Activated CD4-positive, alpha-beta T cell treated with anti-CD3 and anti-CD28 coated beads for 1 hour (primary cell): Measurements from ENCODE around the gene BOLL.
A peak's percentile ranks its signal among the peaks of the same experiment; 100 is the strongest.
"Not testable (repeated sequence)": the region's sequence is repeated elsewhere in the genome, so short reads cannot be mapped to it uniquely, and the experiment has no call there.

ENCODE experiments used
- DNase-seq: peaks from one replicate; pipeline ENCODE4 v3.0.0-alpha.2; 2020

Gene BOLL

DNA sequence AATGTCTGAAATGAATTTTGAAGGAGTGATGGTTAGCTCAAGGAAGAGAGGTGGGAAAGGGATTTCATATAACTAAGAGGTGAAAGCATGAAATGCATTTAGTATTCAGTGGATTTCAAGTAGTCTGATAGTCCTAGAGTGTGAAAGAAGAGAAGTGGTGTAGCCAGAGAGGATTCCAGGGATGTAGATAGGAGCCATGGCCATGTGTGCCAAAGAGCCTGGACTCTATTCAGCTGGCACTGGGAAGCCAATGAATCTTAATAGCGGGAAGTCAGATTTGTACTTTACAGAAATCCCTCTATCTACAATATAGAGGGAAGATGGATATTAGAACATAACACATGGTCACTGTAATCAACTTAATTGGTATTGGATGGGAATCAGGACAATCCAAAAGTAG lies 8.3 kb upstream of the BOLL start:
- DNase-seq = no peak

DNA sequence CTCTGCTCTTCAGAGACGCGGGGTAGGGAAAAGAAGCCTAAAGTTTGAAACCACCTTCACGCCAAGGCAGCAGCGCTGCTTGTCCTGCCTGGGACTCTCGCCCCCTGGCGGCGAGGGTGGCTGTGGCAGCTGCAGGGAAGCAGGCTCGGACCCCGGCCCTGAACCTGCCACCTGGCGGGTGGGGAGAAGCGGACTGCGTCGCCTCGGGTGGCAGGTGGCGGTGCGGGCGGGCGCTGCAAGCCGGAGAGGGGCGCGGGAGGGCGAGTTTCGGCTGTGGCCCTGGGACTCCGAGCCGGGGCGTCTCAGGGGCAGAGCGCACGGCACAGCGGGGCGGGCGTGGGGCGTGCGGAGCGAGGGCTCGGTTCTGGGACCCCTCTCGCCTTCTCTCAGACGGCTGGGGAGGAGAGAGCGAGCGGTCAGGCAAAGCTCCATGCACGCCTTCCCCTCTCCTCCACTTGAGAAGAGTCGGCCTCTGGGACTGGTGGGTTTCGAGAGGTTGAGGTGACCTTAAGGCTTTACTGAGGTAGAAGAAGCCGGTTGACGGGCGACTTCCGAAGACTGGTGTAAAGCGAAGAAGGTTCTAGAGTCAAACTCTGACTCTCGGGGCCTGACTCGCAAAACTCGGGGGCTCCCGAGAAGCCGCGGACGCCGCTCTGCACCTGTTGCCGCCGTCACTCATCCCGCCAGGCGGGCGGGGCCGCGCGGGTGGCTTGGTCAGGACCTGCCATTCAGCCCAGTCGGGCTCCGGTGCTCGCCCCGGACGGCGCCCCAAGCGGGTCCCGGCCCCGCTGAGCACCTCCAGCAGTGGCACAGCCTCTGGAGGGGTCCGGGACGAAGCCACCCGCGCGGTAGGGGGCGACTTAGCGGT lies 1.1 kb upstream of the BOLL start:
- peak; percentile 31 for DNase-seq

DNA sequence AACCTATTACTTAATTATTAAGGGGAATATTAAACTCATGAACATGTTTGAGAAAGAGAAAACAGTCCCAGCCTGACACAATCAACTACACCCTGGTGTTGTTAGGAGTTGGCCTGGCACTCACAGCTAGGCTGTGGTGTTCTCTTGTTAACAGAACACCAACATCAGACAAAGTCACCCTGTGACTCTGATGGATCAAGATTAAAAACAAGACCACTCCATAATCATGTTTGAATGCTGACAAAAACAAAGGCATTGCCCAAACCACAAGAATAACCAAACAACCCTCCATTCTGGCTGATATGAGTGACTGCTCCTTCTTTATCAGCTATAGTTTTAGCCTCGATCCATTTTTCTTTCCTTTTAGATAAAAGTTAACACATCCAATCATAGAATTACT lies 3.0 kb downstream of the BOLL start:
- DNase-seq = no peak

DNA sequence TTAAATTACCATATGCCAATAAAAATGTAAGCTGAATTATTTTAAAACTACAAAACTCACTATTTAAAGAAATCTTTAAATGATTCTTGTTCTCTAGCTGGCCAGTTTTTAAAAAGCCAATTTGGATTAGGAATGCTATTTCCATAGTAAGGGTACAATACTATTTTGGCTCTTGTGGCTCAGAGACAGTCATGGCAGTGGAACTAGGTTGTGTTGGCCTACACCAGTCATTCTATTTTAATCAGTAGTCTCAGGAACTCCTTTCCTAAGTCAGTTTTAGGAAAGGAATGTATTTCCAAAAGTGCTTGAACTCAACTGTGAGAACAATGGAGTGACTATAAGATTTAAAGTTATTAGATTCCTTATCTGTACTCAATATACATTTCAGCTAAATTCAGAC lies 5.9 kb downstream of the BOLL start:
- DNase-seq = no peak

DNA sequence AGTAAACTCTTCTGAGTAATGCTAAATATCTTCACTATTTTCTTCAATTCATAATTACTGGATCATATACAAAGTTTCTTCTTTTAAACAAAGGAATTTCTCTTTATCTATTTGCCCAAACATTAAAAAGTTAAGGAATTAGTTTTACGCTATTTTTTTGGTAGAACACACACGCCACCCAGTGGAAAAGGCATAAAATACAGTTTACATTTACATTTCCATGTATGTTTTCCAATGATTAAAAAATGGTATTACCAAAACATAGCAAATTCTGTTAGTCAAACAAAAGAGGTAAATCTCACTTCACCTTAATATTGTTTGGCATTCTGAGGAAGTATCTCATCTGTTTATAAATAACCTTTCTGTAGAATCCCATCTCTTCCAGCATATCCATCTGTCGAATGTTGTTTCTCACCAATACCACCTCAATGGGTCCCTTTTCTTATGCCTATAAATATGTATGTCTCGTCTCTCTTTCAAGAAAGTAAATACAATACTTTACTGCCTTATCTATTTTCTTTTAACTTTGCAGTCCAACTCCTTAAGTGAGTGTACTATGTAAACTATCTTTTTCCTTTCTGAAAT lies 7.2 kb downstream of the BOLL start:
- DNase-seq = no peak

DNA sequence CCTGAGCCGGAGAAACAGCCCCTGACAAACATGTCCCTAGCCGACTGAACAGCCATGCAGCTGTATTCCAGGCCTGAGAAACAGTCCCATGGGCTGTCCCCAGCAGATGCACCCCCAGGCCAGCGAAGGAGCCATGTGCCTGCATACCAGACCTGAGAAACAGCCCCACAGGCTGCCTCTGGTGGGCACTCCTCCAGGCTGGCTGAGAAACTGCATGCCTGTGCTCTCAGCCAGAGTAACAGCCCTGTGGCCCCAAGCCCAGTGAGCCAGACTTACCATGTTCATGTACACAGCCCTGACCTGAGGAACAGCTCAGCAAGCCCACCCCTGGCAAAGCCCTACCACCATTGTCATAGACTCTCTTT lies 24.8 kb downstream of the BOLL start:
- DNase-seq = no peak

DNA sequence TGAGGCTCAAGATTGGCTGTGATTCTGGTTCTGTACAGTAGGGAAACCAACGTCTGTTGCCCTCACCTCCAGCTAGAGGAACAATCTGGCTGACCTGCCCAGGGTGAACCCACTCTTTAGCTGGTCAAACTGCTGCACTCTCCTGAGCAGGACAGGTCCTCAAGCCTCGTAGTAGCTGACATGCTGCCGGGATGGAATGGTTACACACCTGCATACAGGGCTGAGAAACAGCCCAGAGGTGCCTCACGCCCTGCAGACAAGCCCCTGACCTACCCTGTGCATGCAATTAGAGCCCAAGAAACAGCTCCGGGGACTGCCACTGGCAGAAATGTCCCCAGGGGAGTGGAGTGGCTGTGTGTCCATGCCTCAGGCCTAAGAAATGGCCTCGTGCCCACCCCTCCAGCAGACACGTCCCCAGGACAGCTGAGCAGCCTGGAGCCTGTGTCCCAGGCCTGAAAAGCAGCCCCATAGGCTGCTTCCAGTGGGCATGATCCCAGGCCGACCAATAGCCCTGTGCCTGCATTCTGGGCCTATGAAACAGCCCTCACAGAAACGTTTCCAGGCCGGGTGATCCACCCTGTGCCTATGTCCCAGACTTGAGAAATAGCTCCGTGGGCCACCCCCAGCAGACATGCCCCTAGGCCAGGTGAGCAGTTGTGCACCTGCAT lies 25.4 kb downstream of the BOLL start:
- DNase-seq = no peak

DNA sequence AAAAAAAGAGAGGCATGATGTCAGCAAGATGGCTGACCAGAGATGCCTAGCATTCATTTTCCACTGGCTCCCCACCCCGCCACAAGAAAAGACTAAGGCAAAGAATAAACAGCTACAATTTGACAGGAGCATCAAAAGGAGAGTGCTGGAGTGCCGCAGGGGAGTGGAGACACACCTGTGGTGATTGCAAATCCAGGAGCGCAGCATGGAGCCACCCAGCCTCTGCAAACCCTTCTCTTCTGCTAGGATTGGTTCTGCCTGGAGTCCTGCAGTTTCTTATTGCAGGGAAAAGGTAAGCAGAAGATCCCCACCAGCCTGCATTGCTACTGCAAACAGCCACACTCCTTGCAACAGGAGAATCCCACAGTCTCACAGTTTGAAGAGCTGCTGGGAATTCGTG lies 26.1 kb downstream of the BOLL start:
- no peak for DNase-seq

DNA sequence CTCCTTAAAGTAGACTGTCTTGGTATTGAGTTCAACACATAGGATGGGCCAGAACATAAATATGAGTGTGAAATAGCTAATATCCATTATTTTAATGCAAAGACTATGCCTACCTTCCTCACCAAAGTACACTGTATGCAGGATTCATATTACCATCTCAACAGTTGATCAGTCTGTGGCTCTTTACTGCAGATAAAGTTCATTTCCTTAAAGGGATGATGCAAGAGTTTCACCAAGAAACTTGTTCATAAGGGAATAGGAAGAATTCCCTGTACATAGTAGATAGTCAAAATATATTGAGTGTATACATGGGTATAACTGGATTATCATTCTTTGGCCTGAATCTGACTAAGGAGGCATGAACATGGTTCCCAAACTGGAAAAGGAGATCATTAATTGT lies 44.9 kb downstream of the BOLL start:
- DNase-seq = no peak

DNA sequence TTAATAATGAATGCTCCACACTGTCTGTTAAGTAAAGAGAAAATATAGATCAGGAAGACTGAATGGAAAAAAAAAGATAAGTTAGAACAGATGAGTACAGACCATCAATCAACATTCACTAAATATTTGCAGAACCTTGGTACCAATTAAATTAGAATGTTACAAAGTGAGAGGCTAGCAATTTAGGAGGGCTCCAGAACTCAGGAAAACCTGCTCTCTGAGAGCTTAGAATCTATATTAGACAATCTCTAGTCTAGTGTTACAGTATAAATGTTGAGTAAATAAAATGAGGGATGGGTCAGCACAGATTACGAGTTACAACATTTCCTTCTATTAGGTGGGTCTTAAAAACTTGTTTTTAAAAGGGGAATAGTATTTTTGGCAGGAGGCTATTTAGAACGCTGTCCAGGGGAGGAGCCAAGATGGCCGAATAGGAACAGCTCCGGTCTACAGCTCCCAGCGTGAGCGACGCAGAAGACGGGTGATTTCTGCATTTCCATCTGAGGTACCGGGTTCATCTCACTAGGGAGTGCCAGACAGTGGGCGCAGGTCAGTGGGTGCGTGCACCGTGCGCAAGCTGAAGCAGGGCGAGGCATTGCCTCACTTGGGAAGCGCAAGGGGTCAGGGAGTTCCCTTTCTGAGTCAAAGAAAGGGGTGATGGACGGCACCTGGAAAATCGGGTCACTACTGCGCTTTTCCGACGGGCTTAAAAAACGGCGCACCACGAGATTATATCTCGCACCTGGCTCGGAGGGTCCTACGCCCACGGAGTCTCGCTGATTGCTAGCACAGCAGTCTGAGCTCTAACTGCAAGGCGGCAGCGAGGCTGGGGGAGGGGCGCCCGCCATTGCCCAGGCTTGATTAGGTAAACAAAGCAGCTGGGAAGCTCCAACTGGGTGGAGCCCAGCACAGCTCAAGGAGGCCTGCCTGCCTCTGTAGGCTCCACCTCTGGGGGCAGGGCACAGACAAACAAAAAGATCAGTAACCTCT lies 56.3 kb downstream of the BOLL start:
- DNase-seq = not testable (repeated sequence)

DNA sequence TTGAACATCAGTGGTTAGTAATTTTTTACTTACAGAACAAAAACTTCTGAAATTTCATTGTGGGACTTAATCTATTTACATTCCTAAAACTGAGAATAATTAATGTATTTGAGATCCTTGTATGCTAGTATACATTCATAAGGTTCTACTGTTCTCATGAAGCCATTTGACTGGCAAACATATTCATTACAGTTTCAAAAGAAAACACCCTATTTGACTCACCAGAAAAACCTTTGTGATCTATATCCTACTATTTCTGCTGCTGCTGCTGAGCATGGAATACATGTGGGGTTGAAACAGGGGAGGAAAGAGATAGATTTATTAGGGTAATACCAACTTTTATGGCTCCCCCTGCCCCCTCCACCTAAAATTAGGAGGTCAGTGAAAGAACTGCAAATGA lies 58.1 kb downstream of the BOLL start:
- no peak for DNase-seq

DNA sequence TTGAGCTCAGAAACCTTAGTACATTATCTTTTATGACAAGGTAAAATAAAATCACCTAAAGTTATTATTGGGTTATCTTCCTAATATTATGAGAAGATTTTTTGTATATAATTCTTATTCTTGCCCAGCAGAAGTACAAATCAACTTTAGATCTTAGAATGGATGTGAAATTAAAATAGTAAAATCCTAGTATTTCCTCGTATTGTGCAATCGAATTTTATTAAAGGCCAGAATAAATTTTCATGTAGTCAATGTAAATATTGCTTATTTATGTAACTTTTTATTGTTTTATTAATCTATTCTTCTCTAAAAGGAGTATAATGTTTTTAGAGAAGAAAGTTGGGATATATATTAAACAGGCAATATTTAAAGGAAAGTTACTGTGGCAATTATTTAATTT lies 67.3 kb downstream of the BOLL start:
- DNase-seq = no peak

DNA sequence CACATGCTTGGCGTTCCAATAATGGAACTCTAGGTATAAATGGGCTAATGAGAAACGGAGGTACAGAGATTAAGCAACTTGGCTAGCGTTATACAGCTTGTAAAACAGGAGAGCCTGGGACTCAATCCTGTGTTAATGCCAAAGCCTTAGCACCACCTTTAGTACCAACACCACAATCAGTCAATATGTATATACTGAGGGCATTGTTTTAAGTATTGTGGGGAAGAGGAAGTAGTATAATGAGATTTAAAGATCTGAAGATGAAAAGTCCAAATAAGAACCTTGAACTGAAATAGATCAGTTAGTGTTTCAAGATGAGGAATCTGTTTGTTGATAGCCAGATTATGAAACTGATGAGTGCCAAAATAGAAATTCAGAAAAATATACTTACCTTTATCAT lies 71.8 kb downstream of the BOLL start:
- no peak for DNase-seq

DNA sequence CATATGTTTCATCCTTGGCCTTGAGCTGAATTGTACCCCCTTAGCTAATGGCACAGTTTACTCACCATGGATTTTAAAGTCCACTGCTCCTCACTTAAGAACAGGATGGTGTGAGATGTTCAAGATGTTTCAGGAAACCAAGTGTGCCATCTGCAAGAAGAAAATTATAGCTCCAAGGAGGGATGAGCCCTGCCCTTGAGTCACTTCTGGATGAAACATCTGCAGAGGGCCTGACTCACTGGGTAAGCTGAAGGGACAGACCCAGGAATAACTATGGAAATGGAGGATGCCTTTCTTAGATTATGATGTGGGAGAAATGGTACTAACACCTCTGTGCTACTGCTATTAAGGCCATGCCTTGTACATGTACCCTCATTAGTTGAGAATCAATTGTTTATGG lies 73.5 kb downstream of the BOLL start:
- no peak for DNase-seq

DNA sequence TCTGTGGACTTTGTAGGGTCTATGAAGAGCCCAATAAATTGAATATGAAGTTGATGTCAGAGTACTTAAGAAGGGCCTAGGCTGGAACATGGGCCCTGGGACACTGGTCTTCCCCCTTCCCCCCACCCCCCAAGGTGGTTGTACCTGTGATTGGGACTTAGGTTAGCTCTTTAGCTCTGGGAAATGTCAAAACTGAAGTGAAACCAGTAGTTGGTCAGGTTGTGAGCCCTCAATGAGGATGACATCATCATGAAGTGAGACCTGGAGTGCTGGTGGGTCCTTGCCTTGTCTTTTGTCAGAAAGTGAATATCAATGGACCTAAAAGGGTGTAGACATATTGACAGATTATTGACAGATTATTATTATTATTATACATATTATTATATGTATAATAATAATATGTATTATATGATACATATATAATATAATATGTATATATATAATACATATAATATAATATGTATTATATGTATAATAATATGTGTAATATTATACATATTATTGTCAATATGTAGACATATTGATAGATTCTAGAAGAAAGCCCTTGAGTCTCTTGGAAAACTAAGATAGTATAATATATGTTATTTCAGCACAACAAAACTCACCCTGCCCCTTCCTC lies 74.6 kb downstream of the BOLL start:
- no peak for DNase-seq

DNA sequence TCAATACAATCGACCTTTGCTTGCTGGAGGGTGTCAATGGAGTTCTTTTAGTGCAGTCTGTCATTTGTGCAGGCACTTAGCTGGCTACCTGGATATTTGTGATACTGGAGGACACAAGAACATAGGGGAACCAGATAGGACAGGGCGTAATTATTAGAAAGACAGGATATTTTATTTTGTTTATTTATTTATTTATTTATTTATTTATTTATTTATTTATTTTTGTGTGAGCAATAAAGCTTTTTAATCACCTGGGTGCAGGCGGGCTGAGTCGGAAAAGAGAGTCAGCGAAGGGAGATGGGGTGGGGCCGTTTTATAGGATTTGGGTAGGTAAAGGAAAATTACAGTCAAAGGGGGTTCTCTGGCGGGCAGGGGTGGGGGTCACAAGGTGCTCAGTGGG lies 76.0 kb downstream of the BOLL start:
- DNase-seq = not testable (repeated sequence)

DNA sequence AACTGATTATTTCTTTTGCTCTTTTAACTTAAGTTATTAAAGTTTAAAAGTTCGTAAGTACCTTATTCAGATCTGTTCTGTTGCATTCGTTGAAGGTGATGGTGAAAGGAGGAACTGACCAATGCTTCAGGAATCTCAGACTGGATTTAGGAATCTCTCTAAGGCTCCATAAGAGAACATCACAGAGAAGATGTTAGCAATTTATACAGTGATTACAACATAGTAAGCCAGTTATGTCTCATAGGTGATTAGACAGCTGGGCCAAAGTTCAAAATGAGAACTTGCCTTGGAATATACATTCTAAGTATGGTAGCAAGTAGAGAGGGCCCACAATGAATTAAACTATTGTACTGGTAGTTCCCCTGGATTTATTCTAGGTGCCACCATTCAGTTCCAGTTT lies 76.8 kb downstream of the BOLL start:
- DNase-seq = no peak

DNA sequence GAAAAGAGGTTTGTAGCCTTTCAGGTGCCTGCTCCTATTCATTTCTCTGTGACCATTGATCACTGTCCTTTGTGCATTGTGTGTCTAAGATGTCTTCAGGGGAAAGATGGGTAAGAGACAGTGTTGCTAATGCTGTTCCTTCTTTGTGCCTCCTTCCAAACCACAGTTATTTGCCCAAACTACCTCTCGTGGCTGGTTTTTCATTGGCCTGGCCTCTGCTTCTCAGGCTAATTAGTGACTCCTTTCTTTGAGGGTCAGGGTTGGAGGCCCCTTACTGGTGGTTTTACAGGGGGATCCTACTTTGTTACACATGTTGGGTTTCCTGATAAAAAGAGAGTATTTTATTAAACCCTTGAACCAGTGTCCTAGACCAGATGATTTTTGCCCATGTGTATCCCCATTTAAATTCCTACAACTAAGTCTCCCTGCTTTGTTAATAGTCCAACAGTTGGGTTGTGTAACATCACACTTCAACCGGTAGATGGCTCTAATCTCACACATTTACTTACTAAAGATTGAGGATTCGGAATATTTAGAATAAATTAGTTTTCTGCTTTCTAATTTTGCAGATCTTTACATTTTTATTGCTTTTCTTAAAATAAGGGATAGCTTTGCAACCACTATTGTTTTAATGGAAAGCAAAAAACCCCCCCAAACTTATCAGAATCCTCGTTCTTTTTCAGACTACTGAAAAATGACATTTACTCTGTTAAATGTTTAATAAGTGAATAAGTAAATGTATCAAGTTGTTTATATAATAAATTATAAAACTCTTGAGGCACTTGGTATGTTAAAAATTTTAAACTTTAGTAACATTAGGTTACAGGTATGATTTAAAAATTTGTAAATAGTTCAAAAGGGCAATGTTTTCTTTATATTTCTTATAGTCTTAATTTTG lies 77.6 kb downstream of the BOLL start:
- DNase-seq = no peak

DNA sequence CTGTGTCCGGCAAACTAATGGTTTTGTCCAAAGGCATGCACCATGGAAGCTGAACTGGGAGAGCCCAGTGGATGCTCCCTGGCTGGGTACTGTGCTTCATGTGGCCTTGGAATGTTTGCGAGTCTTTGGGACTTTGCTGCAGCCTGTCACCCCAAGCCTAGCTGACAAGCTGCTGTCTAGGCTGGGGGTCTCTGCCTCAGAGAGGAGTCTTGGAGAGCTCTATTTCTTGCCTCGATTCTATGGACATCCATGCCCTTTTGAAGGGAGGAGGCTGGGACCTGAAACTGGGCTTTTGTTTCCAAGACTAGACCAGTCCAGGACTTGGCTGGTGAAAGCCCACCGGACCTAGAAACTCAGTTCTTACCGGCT lies 78.3 kb downstream of the BOLL start:
- no peak for DNase-seq

DNA sequence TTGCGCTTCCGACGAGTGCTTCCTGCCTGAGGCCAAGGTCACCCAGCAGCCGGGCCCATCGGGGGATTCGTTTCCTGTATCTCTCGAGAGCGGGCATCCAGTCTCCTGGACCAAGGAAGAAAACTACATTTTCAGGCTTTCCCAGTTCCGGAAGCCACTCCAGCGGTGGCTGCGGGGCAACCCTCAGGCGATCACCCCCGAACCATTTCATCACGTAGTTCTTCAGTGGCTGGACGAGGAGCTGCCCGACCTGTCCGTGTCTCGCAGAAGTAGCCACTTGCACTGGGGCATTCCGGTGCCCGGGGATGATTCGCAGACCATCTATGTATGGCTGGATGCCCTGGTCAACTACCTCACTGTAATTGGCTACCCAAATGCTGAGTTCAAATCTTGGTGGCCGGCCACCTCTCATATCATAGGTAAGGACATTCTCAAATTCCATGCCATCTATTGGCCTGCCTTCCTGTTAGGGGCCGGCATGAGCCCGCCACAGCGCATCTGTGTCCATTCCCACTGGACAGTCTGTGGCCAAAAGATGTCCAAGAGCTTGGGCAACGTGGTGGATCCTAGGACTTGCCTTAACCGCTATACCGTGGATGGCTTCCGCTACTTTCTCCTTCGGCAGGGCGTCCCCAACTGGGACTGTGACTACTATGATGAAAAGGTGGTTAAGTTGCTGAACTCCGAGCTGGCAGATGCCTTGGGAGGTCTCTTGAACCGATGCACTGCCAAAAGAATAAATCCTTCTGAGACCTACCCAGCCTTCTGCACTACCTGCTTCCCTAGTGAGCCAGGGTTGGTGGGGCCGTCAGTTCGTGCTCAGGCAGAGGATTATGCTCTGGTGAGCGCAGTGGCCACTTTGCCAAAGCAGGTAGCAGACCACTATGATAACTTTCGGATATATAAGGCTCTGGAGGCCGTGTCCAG lies 78.9 kb downstream of the BOLL start:
- no peak for DNase-seq
